IPS-18a (cell line): ENCODE data around the gene INKA2.
A peak's percentile ranks its signal among the peaks of the same experiment; 100 is the strongest.

Experiments used
- H3K27ac ChIP-seq: one replicate; pipeline ENCODE4 v1.5.1; 2013; ENCODE audit warnings: low read length
- H3K27me3 ChIP-seq: one replicate; pipeline ENCODE4 v1.6.1; 2013; ENCODE audit warnings: mild to moderate bottlenecking, low read length; ENCODE audit not compliant: control insufficient read depth, insufficient read depth
- H3K36me3 ChIP-seq: one replicate; pipeline ENCODE4 v1.6.1; 2013; ENCODE audit warnings: low read depth, low read length; ENCODE audit not compliant: control insufficient read depth
- H3K4me1 ChIP-seq: one replicate; pipeline ENCODE4 v1.6.1; 2013; ENCODE audit warnings: low read depth, low read length; ENCODE audit not compliant: control insufficient read depth
- H3K4me3 ChIP-seq: one replicate; pipeline ENCODE4 v1.5.1; 2013; ENCODE audit warnings: low read length
- H3K9ac ChIP-seq: one replicate; pipeline ENCODE4 v1.6.1; 2013; ENCODE audit warnings: mild to moderate bottlenecking, low read length, moderate library complexity
- H3K9me3 ChIP-seq: one replicate; pipeline ENCODE4 v1.6.1; 2013; ENCODE audit warnings: low read depth, low read length; ENCODE audit not compliant: control insufficient read depth

INKA2 gene

GRCh38 chr1:111737216-111738132 is 1.7 kb downstream of the INKA2 start:
- no peak overlapping the region for H3K27ac ChIP-seq

GRCh38 chr1:111736548-111737215 is 2.5 kb downstream of the INKA2 start:
- Histone ChIP-seq H3K36me3 (no peaks in the 10 kb centered on the region), H3K27me3 (peaks cover 25% of the 10 kb centered on the region), H3K27ac (no peak overlapping the region), H3K9ac (no peak overlapping the region), H3K4me1 (peaks cover 31% of the 10 kb centered on the region), H3K9me3 (no peaks in the 10 kb centered on the region), H3K4me3 (peak overlapping the region; percentile 75)

More at GRCh38 chr1:111737216-111738132, 1.7 kb downstream of the INKA2 start:
- H3K9me3 ChIP-seq = no peaks in the 10 kb centered on the region
- no peaks in the 10 kb centered on the region for H3K36me3 ChIP-seq
- H3K4me3 ChIP-seq = peak overlapping the region; percentile 75
- H3K4me1 ChIP-seq = peaks cover 31% of the 10 kb centered on the region
- H3K27me3 ChIP-seq = peaks cover 33% of the 10 kb centered on the region
- H3K9ac ChIP-seq = no peak overlapping the region

GRCh38 chr1:111735858-111736544 is 3.2 kb downstream of the INKA2 start:
- Histone ChIP-seq H3K4me1 (peaks cover 31% of the 10 kb centered on the region), H3K9ac (no peak overlapping the region), H3K9me3 (no peaks in the 10 kb centered on the region), H3K27ac (no peak overlapping the region), H3K27me3 (peaks cover 18% of the 10 kb centered on the region), H3K4me3 (peak overlapping the region; percentile 11), H3K36me3 (no peaks in the 10 kb centered on the region)

- Histone ChIP-seq H3K27ac (no peak overlapping the region), H3K9ac (no peak overlapping the region), H3K4me3 (no peak overlapping the region), H3K4me1 (peaks cover 31% of the 10 kb centered on the region), H3K9me3 (no peaks in the 10 kb centered on the region), H3K36me3 (no peaks in the 10 kb centered on the region), H3K27me3 (peaks cover 15% of the 10 kb centered on the region)
Observed at GRCh38 chr1:111735321-111735720, 3.9 kb downstream of the INKA2 start.

GRCh38 chr1:111734856-111735255 is 4.3 kb downstream of the INKA2 start:
- no peak overlapping the region for H3K9ac ChIP-seq
- H3K27ac ChIP-seq = no peak overlapping the region
- H3K36me3 ChIP-seq = no peaks in the 10 kb centered on the region
- H3K9me3 ChIP-seq = no peaks in the 10 kb centered on the region
- H3K4me3 ChIP-seq = no peak overlapping the region
- H3K27me3 ChIP-seq = peaks cover 15% of the 10 kb centered on the region
- H3K4me1 ChIP-seq = peaks cover 34% of the 10 kb centered on the region

- Histone ChIP-seq H3K27me3 (peaks cover 15% of the 10 kb centered on the region), H3K9ac (no peak overlapping the region), H3K9me3 (no peaks in the 10 kb centered on the region), H3K36me3 (no peaks in the 10 kb centered on the region), H3K4me1 (peaks cover 35% of the 10 kb centered on the region), H3K27ac (no peak overlapping the region), H3K4me3 (no peak overlapping the region)
Observed at GRCh38 chr1:111734426-111734825, 4.8 kb downstream of the INKA2 start.

- Histone ChIP-seq H3K27me3 (peaks cover 15% of the 10 kb centered on the region), H3K4me3 (no peak overlapping the region), H3K9me3 (no peaks in the 10 kb centered on the region), H3K9ac (no peak overlapping the region), H3K36me3 (no peaks in the 10 kb centered on the region), H3K4me1 (peaks cover 37% of the 10 kb centered on the region), H3K27ac (no peak overlapping the region)
Observed at GRCh38 chr1:111733992-111734341, 5.2 kb downstream of the INKA2 start.

GRCh38 chr1:111733183-111733991 is 5.8 kb downstream of the INKA2 start:
- Histone ChIP-seq H3K9ac (no peak overlapping the region), H3K4me1 (peaks cover 37% of the 10 kb centered on the region), H3K9me3 (no peaks in the 10 kb centered on the region), H3K27me3 (peaks cover 15% of the 10 kb centered on the region), H3K36me3 (no peaks in the 10 kb centered on the region), H3K27ac (no peak overlapping the region), H3K4me3 (no peak overlapping the region)

GRCh38 chr1:111732718-111733117 is 6.5 kb downstream of the INKA2 start:
- peaks cover 8% of the 10 kb centered on the region for H3K27me3 ChIP-seq
- no peaks in the 10 kb centered on the region for H3K36me3 ChIP-seq
- H3K27ac ChIP-seq = no peak overlapping the region
- H3K9me3 ChIP-seq = no peaks in the 10 kb centered on the region
- no peak overlapping the region for H3K9ac ChIP-seq
- peaks cover 32% of the 10 kb centered on the region for H3K4me1 ChIP-seq
- H3K4me3 ChIP-seq = no peak overlapping the region

- Histone ChIP-seq H3K9ac (no peak overlapping the region), H3K36me3 (no peaks in the 10 kb centered on the region), H3K4me1 (peaks cover 25% of the 10 kb centered on the region), H3K9me3 (no peaks in the 10 kb centered on the region), H3K4me3 (no peak overlapping the region), H3K27me3 (peaks cover under 1% of the 10 kb centered on the region), H3K27ac (no peak overlapping the region)
Observed at GRCh38 chr1:111731956-111732355, 7.2 kb downstream of the INKA2 start.

GRCh38 chr1:111730706-111731105 is 8.5 kb downstream of the INKA2 start:
- H3K9ac ChIP-seq = no peak overlapping the region

More at GRCh38 chr1:111730706-111731105, 8.5 kb downstream of the INKA2 start:
- peaks cover 12% of the 10 kb centered on the region for H3K4me1 ChIP-seq
- no peak overlapping the region for H3K27ac ChIP-seq
- H3K4me3 ChIP-seq = no peak overlapping the region
- H3K9me3 ChIP-seq = no peaks in the 10 kb centered on the region
- H3K36me3 ChIP-seq = no peaks in the 10 kb centered on the region
- no peaks in the 10 kb centered on the region for H3K27me3 ChIP-seq
